Fibroblast of the conjunctiva (primary cell): ENCODE measurements around the gene LANCL2.
A peak's percentile ranks its signal among the peaks of the same experiment; 100 is the strongest.
"Not testable (repeated sequence)": the region's sequence is repeated elsewhere in the genome, so short reads cannot be mapped to it uniquely, and the experiment has no call there.

ENCODE experiments used
- DNase-seq: peaks from one replicate; pipeline ENCODE4 v3.0.0-alpha.2; 2010; ENCODE audit warnings: low read depth

Gene LANCL2

GRCh38 chr7:55365205-55365674 is at the start of gene LANCL2:
Gene LANCL2, plus strand, starts transcription at chr7:55365337. Its CDS starts 689 bp downstream, at chr7:55366026.
- peak; percentile 22 for DNase-seq

GRCh38 chr7:55325371-55325792 is 39.8 kb upstream of the LANCL2 start:
- peak; percentile 85 for DNase-seq

GRCh38 chr7:55326081-55326835 is 38.9 kb upstream of the LANCL2 start:
- no peak for DNase-seq

GRCh38 chr7:55326945-55327626 is 38.1 kb upstream of the LANCL2 start:
- DNase-seq: no peak

GRCh38 chr7:55335151-55335550 is 30.0 kb upstream of the LANCL2 start:
- no peak for DNase-seq

- DNase-seq: no peak
These were observed 29.4 kb upstream of the LANCL2 start for GRCh38 chr7:55335786-55336185.

- no peak for DNase-seq
These were observed 28.6 kb upstream of the LANCL2 start for GRCh38 chr7:55336540-55336939.

GRCh38 chr7:55339033-55340000 is 25.8 kb upstream of the LANCL2 start:
- DNase-seq: no peak

- DNase-seq: no peak
These were observed 22.8 kb upstream of the LANCL2 start for GRCh38 chr7:55342216-55342871.

- DNase-seq: no peak
These were observed 21.9 kb upstream of the LANCL2 start for GRCh38 chr7:55343002-55343781.

- no peak for DNase-seq
These were observed 21.1 kb upstream of the LANCL2 start for GRCh38 chr7:55343860-55344606.

GRCh38 chr7:55344840-55345239 is 20.3 kb upstream of the LANCL2 start:
- no peak for DNase-seq

- no peak for DNase-seq
These were observed 19.8 kb upstream of the LANCL2 start for GRCh38 chr7:55345292-55345691.

- DNase-seq: no peak
These were observed 16.6 kb upstream of the LANCL2 start for GRCh38 chr7:55348502-55348901.

- peak; percentile 14 for DNase-seq
These were observed 16.0 kb upstream of the LANCL2 start for GRCh38 chr7:55349121-55349520.

- DNase-seq: no peak
These were observed 14.9 kb upstream of the LANCL2 start for GRCh38 chr7:55350281-55350680.

- no peak for DNase-seq
These were observed 13.9 kb upstream of the LANCL2 start for GRCh38 chr7:55351263-55351662.

GRCh38 chr7:55352947-55353273 is 12.2 kb upstream of the LANCL2 start:
- not testable (repeated sequence) for DNase-seq

- DNase-seq: no peak
These were observed 4.7 kb upstream of the LANCL2 start for GRCh38 chr7:55360486-55360885.

- DNase-seq: no peak
These were observed 3.6 kb upstream of the LANCL2 start for GRCh38 chr7:55361560-55361959.
